IPS-18c (cell line): ENCODE measurements around the gene NTN1.
"Not testable (repeated sequence)": the region's sequence is repeated elsewhere in the genome, so short reads cannot be mapped to it uniquely, and the experiment has no call there.

Experiments used
- H3K4me3 ChIP-seq: 2 replicates; pipeline ENCODE4 v1.7.0; 2013; ENCODE audit warnings: low read depth, mild to moderate bottlenecking, low read length, moderate library complexity; ENCODE audit not compliant: insufficient read depth
- H3K9me3 ChIP-seq: one replicate; pipeline ENCODE4 v1.6.1; 2013; ENCODE audit warnings: mild to moderate bottlenecking, low read length, moderate library complexity; ENCODE audit not compliant: control insufficient read depth, insufficient read depth

The NTN1 gene

GRCh38 chr17:9125722-9126121 lies 104.4 kb downstream of the NTN1 start:
- H3K4me3 ChIP-seq: no peak overlapping the region
- H3K9me3 ChIP-seq: no peaks in the 10 kb centered on the region

- Histone ChIP-seq H3K4me3 (no peak overlapping the region), H3K9me3 (no peaks in the 10 kb centered on the region)
These were observed 106.0 kb downstream of the NTN1 start for GRCh38 chr17:9127340-9127739.

DNA sequence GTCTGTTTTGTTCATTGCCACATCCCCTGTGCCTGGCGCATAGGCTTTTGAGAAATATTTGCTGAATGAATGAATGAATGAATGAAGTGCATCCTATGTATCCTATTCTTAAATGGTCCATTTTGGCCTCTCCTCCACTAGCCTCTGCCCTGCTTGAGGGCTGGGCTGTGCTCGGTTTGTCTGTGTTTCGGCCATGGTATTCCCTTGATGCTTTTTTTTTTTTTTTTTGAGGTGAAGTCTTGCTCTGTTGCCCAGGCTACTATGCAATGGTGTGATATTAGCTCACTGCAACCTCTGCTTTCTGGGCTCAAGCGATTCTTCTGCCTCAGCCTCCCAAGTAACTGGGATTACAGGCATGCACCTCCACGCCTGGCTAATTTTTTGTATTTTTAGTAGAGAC lies 110.1 kb downstream of the NTN1 start:
- no peak overlapping the region for H3K4me3 ChIP-seq
- no peaks in the 10 kb centered on the region for H3K9me3 ChIP-seq

DNA sequence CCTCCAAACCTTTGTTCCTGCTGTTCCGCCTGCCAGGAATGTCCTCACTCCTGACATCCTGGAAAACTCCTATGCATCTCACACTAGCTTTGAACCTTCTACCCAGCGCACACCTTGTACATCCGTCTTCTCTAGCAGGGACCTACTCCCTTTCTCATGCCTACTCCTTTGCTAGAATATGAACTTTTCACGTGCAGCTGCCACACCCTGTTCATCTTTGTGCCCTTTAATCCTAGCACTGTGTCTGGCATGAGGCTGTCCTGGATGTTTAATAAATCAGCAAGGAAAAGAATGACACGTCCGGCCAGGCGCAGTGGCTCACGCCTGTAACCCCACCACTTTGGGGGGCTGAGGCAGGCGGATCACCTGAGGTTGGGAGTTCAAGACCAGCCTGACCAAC lies 111.0 kb downstream of the NTN1 start:
- no peak overlapping the region for H3K4me3 ChIP-seq
- no peaks in the 10 kb centered on the region for H3K9me3 ChIP-seq

GRCh38 chr17:9132944-9133610 lies 111.8 kb downstream of the NTN1 start:
- Histone ChIP-seq H3K9me3 (no peaks in the 10 kb centered on the region), H3K4me3 (no peak overlapping the region)

DNA sequence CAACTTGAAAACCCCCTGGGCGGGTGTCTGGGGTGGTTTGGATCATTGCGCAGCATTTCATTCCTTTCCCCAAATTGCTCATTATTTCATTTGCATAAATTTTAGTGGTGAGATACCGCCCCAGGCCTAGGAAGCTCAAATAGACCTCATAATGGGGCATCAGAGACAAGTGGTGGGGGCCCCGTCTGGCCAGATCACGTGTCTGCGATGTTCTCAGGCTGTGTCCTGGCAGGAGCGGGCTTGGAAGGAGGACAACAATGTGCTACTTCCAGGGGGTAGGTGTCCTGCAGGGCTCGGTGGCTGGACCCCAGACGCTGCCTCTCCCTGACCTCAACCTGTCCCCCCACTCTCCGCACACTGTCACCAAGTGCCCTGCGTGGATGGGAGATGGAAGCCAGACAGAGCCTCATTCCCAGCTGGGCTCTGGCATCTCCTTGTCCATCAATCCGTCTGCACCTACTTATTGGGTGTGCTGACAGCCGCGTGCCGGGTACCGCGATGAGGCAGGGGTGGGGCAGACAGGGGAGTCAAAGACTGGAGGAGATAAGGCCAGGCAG lies 116.9 kb downstream of the NTN1 start:
- Histone ChIP-seq H3K9me3 (no peaks in the 10 kb centered on the region), H3K4me3 (no peak overlapping the region)

- H3K4me3 ChIP-seq: no peak overlapping the region
- H3K9me3 ChIP-seq: no peaks in the 10 kb centered on the region
These were observed 118.4 kb downstream of the NTN1 start for GRCh38 chr17:9139695-9140094.

- H3K9me3 ChIP-seq: no peaks in the 10 kb centered on the region
These were observed 119.5 kb downstream of the NTN1 start for GRCh38 chr17:9140550-9141424.

GRCh38 chr17:9141425-9141753 lies 120.1 kb downstream of the NTN1 start:
- H3K4me3 ChIP-seq: no peak overlapping the region
- H3K9me3 ChIP-seq: no peaks in the 10 kb centered on the region

More at GRCh38 chr17:9140550-9141424, 119.5 kb downstream of the NTN1 start:
- H3K4me3 ChIP-seq: no peak overlapping the region

DNA sequence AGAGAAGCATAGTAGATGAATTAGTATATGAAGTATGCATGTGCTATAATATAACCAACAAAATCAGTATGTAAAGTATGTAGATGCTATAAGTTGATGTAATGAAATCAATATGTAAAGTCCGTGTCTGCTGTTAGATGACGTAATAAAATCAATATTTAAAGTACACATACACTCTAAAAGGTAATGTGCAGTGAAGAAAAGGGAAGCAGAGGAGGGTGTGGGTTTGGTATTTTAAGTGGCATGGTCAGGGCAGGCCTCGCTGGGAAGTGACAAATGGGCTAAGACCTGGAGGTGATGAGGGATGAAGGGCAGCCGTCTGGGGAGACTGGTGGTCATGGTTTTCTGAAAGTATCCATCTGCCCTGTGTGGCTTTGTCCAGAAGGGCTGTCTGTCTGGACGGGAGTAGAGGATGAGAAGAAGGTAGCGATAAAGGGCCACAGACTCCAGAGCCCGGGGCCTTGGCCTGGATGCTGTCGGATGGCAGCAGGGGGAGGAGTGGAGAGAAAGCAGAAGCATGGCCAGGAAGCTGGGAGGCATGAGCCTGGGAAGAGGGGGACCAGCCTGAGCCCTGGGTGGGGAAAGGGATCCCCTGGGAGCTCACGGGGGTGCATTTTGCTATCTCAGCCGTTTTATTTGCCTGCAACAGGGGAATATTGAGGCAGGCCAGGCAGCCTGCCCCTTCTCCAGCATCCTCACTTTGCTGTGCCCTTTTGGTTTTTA lies 121.6 kb downstream of the NTN1 start:
- Histone ChIP-seq H3K9me3 (no peaks in the 10 kb centered on the region), H3K4me3 (no peak overlapping the region)

DNA sequence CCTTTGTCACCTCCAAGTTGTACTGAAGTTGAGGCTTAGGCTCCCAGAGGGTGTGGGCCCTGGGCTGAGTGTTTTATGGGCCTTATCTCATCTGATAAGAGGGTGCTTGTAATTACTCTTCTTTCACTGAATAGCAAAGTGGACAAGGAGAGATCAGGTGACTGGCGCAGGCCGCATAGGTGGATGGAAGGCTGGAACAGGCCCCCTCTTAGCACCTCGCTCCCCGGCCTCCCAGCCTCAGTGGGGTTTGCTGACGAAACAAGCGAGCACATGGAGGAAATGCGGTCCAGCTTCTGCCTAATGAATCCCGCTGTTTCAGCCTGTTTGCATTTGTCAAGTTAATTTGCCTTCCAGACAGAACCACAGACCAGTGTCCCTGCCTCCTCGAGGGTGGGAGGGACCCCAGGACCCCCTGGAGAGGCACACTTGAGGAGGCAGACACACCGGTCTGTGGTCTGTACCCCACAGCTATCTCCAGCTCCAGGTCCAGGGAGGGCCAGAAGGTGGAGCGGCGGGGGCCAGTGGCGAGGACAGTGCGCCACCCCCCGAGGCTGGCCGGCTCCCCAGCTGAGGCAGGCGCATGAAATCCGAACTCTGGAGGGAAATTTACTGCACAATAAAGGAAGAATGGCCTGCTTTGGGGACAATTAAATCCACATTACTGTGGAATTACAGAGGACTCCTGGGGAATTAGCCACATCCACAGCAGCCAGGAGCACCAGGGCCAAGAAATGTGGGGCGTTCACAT lies 123.4 kb downstream of the NTN1 start:
- no peaks in the 10 kb centered on the region for H3K9me3 ChIP-seq
- H3K4me3 ChIP-seq: no peak overlapping the region

GRCh38 chr17:9146064-9146463 lies 124.8 kb downstream of the NTN1 start:
- H3K4me3 ChIP-seq: no peak overlapping the region
- H3K9me3 ChIP-seq: no peaks in the 10 kb centered on the region

DNA sequence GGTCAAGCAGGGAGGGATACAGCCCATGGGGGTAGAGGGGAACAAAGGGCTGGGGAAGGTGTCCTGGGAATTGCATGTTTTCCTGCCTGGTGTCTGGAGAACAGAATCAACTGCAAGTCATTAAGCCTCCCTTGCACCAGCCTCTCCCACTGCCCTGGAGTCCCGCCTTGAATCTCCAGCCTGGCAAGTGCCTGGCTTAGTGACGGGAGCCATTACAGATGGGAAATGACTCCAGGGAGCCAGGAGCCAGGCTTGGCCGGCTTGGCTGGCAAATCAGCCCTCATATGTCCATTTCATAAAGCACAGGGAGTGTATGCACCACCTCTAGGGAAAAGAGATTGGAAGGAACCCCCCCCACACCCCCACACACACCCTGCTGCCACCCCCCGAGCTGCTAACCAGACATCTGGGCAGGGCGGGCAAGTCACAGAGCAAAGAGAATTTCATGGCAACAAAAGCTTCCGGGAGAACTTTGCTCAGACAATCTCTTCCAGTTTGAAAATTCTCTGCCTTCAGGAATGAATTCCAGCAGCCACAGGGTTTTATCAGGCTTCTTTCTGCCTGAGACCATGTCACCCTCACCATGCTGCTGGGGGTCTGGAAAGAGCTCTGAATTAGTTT lies 127.7 kb downstream of the NTN1 start:
- Histone ChIP-seq H3K9me3 (no peaks in the 10 kb centered on the region), H3K4me3 (no peak overlapping the region)

GRCh38 chr17:9150446-9151090 lies 129.3 kb downstream of the NTN1 start:
- H3K9me3 ChIP-seq: no peaks in the 10 kb centered on the region
- H3K4me3 ChIP-seq: no peak overlapping the region

- Histone ChIP-seq H3K4me3 (no peak overlapping the region), H3K9me3 (no peaks in the 10 kb centered on the region)
These were observed 129.8 kb downstream of the NTN1 start for GRCh38 chr17:9151091-9151490.

GRCh38 chr17:9151740-9152139 lies 130.4 kb downstream of the NTN1 start:
- not testable (repeated sequence) for H3K9me3 ChIP-seq, H3K4me3 ChIP-seq
